ENCODE data around the gene CDC42BPB. TPM values are rescaled to one million over a fixed set of nuclear protein-coding genes. Genes with fewer than 3 reads are reported as not detected.

Gene CDC42BPB
- total and polyA plus RNA-seq, 2 donors from 2014 or later = 22.5 to 127 TPM

DNA sequence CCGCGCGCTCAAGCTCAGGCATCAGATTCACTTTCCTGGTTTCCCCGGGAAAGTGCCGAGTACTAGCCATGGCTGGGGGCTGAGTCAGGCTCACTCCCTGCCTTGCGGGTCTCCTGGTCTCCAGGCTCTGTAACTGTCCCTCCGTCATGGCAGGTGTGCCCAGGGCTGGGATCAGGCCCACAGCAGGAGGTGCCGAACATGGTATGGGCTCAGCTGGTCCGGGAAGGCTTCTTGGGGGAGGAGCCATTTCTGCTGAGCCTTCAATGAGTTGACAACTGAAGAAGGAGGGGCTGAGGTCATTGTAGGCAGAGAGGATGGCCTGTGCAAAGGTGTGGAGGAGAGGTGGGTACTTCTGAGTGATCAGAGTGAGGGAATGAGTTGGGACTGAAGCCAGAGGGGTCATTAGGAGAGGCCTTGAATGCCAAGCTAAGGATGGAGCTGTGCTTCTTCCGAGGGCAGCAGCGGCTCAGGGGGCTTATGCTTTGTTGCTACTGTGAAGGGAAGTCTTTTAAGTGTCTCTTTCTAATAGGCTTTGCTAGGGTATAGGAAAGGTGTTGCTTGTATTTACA, 37.9 kb upstream of the CDC42BPB start:
- no peaks in the 10 kb centered on the region for H3K9me3 ChIP-seq (ENCODE audit: control insufficient read depth in 2 of 3, insufficient read depth in 1 of 3, low read length in 3 of 3)
- no peak for TF ChIP-seq CTCF (IDR thresholded peaks at IDR 0.05; ENCODE audit: borderline replicate concordance, extremely low read depth, insufficient read depth)
- peak overlapping the region in 2 of 3 donors; percentile 53 to 69 for H3K4me3 ChIP-seq (ENCODE audit: low read length in 3 of 3)
- H3K27ac ChIP-seq (ENCODE audit: low read depth in 2 of 2, low read length in 2 of 2) = peak overlapping the region; percentile 74 to 85
- peaks cover 0 to 9% (median 3%) of the 10 kb centered on the region in 3 donors for H3K4me1 ChIP-seq (ENCODE audit: control insufficient read depth in 2 of 3, insufficient read depth in 2 of 3, low read depth in 1 of 3, low read length in 3 of 3)
- intact Hi-C loops (cut with DNase I) = no loop called here
- FAIRE-seq (no peak), DNase-seq (peak in 1 of 5 donors; percentile 35)
- no peaks in the 10 kb centered on the region for H3K36me3 ChIP-seq (ENCODE audit: control insufficient read depth in 2 of 3, insufficient read depth in 3 of 3, low read length in 3 of 3)
- peak overlapping the region in 1 of 3 donors; percentile 82 for H3K9ac ChIP-seq (ENCODE audit: low read length in 3 of 3)
- no peaks in the 10 kb centered on the region for H3K27me3 ChIP-seq (ENCODE audit: control insufficient read depth, insufficient read depth, low read length)

DNA sequence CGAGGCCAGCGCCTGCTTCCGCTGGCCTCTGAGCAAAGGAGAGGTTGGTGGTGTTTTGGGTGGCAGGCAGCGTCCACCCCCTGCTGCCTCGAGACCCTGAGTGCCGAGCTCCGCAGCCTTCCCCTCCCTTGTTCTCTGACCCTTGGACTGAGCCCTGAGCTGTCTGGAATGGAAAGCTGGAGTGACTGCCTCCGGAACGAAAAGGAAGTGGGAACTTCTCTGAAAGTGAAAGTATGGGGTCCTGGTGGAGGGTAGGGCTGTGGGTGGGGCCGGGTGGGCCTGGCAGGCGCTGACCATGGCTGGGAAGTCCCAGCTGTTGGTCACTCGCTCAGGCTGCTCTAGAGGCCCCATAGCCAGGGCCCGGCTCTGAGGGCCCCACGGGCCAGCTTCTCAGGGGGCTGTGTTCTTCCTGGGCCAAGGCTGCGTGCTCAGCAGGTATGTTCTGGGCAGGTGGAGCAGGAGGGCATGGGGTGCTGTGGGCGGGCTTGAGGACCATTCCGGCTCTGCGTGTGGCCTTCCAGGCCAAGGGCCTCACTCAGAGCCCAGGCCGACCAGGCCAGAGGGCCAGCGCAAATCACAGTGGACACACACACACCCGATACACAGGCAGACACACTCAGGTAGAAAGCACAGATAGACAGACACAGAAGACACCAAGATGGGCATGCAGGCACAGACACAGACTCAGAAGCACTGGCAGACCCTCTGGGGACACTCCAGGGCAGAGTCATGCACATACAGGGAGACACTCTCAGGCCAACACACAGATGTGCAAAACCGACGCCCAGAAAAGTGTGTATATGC, 37.3 kb upstream of the CDC42BPB start, which contains the start of gene EXOC3L4:
Gene EXOC3L4, plus strand, starts transcription at position 320 of the 804 bp plus-strand sequence. CDS start 5,495 bp downstream, outside the sequence.
- intact Hi-C loops (cut with DNase I) = no loop called here
- H3K27ac ChIP-seq (ENCODE audit: low read depth in 2 of 2, low read length in 2 of 2) = peak within 1 kb of the TSS; percentile 74 to 85
- H3K4me3 ChIP-seq (ENCODE audit: low read length in 3 of 3) = peak within 1 kb of the TSS in 2 of 3 donors; percentile 53 to 69
- no peaks in the 10 kb centered on the region for H3K27me3 ChIP-seq (ENCODE audit: control insufficient read depth, insufficient read depth, low read length)
- H3K9ac ChIP-seq (ENCODE audit: low read length in 3 of 3) = peak within 1 kb of the TSS in 1 of 3 donors; percentile 82
- TF ChIP-seq CTCF (IDR thresholded peaks at IDR 0.05; ENCODE audit: borderline replicate concordance, extremely low read depth, insufficient read depth) = no peak
- H3K4me1 ChIP-seq (ENCODE audit: control insufficient read depth in 2 of 3, insufficient read depth in 2 of 3, low read depth in 1 of 3, low read length in 3 of 3) = peaks cover 0 to 9% (median 3%) of the 10 kb centered on the region in 3 donors
- H3K36me3 ChIP-seq (ENCODE audit: control insufficient read depth in 2 of 3, insufficient read depth in 3 of 3, low read length in 3 of 3) = no peaks in the 10 kb centered on the region
- H3K9me3 ChIP-seq (ENCODE audit: control insufficient read depth in 2 of 3, insufficient read depth in 1 of 3, low read length in 3 of 3) = no peaks in the 10 kb centered on the region
- peak in 3 of 5 donors; percentile 48 to 85 (median 83) for DNase-seq
- no peak for FAIRE-seq

- intact Hi-C loops (cut with DNase I) = no loop called here
- Histone ChIP-seq H3K27me3 (ENCODE audit: control insufficient read depth, insufficient read depth, low read length) (no peaks in the 10 kb centered on the region), H3K9ac (ENCODE audit: low read length in 3 of 3) (no peak overlapping the region), H3K36me3 (ENCODE audit: control insufficient read depth in 2 of 3, insufficient read depth in 3 of 3, low read length in 3 of 3) (no peaks in the 10 kb centered on the region), H3K9me3 (ENCODE audit: control insufficient read depth in 2 of 3, insufficient read depth in 1 of 3, low read length in 3 of 3) (no peaks in the 10 kb centered on the region), H3K4me3 (ENCODE audit: low read length in 3 of 3) (peak overlapping the region in 2 of 3 donors; percentile 23 to 69), H3K27ac (ENCODE audit: low read depth in 2 of 2, low read length in 2 of 2) (peak overlapping the region; percentile 74 to 85), H3K4me1 (ENCODE audit: control insufficient read depth in 2 of 3, insufficient read depth in 2 of 3, low read depth in 1 of 3, low read length in 3 of 3) (peaks cover 0 to 9% (median 3%) of the 10 kb centered on the region in 3 donors)
- no peak for TF ChIP-seq CTCF (IDR thresholded peaks at IDR 0.05; ENCODE audit: borderline replicate concordance, extremely low read depth, insufficient read depth)
- peak in 1 of 5 donors; percentile 68 for DNase-seq
- no peak for FAIRE-seq
Measured at GRCh38 chr14:103093856-103094405, 36.6 kb upstream of the CDC42BPB start.
